ENCODE measurements around the gene TMPRSS4. TPM values are rescaled to one million over a fixed set of nuclear protein-coding genes. Genes with fewer than 3 reads are reported as not detected.

The TMPRSS4 gene
- polyA plus RNA-seq, 3 donors, result not detected

DNA sequence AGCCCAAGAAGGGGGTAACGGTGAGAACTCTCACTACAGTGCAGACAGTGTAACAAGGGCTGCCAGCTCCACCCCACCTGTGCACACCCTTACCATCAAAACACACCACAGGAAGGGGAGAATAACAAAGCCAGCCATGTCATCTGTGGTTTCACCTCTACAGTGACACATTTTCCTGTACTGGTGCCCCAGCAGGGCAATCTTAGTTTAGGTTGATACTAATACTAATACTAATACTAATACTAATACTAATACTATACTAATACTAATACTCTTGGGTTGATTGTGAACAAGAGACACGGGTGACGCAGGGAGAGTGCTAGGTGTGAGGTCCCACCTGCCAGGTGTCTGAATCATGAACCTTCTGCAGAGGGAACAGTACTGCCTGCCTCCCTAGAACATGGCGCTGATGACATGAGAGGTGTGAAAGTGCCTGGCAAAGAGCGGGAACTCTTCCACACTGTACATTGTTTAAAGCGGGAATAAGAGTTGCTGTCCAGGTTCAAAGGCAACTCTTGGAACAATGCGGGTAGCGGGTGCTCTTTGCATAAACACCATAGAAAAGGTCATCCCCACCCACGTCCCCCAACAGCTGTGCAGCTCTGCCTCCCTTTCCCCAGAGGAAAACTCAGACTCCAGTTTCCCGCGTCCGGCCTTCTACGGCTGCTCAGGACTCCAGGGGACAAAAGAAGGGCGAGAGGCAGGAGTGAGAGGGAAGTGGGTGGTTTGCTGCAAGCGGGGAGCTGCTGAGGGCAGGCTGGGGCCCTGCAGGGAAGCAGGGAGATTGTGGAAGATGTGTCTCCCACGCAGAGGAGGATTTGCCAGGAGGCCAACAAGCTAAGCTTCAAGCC lies 25.0 kb upstream of the TMPRSS4 start:
- H2AFZ ChIP-seq (ENCODE audit: insufficient read depth, low read depth, low read length, poor library complexity, severe bottlenecking), result no peak overlapping the region
- H3K36me3 ChIP-seq (replicated peaks in 1 of 2; ENCODE audit: control insufficient read depth in 1 of 2, insufficient read depth in 2 of 2, low read length in 2 of 2), result no peaks in the 10 kb centered on the region
- peaks cover 28% of the 10 kb centered on the region for H3K4me1 Mint-ChIP-seq
- no peaks in the 10 kb centered on the region for H3K9me3 ChIP-seq (replicated peaks in 1 of 2; ENCODE audit: control insufficient read depth in 1 of 2, insufficient read depth in 1 of 2, low read length in 2 of 2)
- H3K27me3 ChIP-seq (ENCODE audit: control insufficient read depth in 2 of 2, insufficient read depth in 2 of 2, low read length in 2 of 2), result no peaks in the 10 kb centered on the region
- H3K9ac ChIP-seq (ENCODE audit: insufficient read depth, low read length, poor library complexity, severe bottlenecking), result no peak overlapping the region
- H3K27ac Mint-ChIP-seq, result peak overlapping the region in 2 of 7 donors; percentile 10 to 43
- H3K4me3 Mint-ChIP-seq, result no peak overlapping the region
- peaks cover 0 to 2% (median 0%) of the 10 kb centered on the region in 7 donors for H3K9me3 Mint-ChIP-seq
- H4K20me1 ChIP-seq (ENCODE audit: insufficient read depth, low read length), result no peaks in the 10 kb centered on the region
- 51% methylated on average over 5 of the region's 16 CpGs for WGBS (ENCODE audit: insufficient coverage)
- no peak overlapping the region for H3K4me3 ChIP-seq (replicated peaks in 1 of 3; ENCODE audit: low read depth in 2 of 3, low read length in 3 of 3)
- no peak overlapping the region for H3K4me2 ChIP-seq (replicated peaks; ENCODE audit: extremely low read depth, low read length, poor library complexity, severe bottlenecking)
- H3K27ac ChIP-seq (ENCODE audit: low read depth in 1 of 2, low read length in 2 of 2), result no peak overlapping the region
- no peak for DNase-seq
- H3K79me2 ChIP-seq (ENCODE audit: insufficient read depth, low read length), result no peaks in the 10 kb centered on the region
- TF ChIP-seq, protein P1, sequence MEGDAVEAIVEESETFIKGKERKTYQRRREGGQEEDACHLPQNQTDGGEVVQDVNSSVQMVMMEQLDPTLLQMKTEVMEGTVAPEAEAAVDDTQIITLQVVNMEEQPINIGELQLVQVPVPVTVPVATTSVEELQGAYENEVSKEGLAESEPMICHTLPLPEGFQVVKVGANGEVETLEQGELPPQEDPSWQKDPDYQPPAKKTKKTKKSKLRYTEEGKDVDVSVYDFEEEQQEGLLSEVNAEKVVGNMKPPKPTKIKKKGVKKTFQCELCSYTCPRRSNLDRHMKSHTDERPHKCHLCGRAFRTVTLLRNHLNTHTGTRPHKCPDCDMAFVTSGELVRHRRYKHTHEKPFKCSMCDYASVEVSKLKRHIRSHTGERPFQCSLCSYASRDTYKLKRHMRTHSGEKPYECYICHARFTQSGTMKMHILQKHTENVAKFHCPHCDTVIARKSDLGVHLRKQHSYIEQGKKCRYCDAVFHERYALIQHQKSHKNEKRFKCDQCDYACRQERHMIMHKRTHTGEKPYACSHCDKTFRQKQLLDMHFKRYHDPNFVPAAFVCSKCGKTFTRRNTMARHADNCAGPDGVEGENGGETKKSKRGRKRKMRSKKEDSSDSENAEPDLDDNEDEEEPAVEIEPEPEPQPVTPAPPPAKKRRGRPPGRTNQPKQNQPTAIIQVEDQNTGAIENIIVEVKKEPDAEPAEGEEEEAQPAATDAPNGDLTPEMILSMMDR (IDR thresholded peaks at IDR 0.05), result no peak
- intact Hi-C loops (cut with micrococcal nuclease), result loop anchor here (2.0 to 10.0 kb wide), 6 partner anchors 40 to 233 kb away; no protein-coding TSS in a partner anchor
- peaks cover 4 to 6% (median 6%) of the 10 kb centered on the region in 3 donors for H3K27me3 Mint-ChIP-seq (ENCODE audit: low read depth in 3 of 3)
- peaks cover 13 to 15% of the 10 kb centered on the region in 2 donors for H3K4me1 ChIP-seq (ENCODE audit: control insufficient read depth in 1 of 2, insufficient read depth in 2 of 2, low read length in 2 of 2)
- no peaks in the 10 kb centered on the region for H3K36me3 Mint-ChIP-seq

GRCh38 chr11:118052581-118053206 lies 24.2 kb upstream of the TMPRSS4 start:
- H4K20me1 ChIP-seq (ENCODE audit: insufficient read depth, low read length), result no peaks in the 10 kb centered on the region
- TF ChIP-seq, protein P1 (IDR thresholded peaks at IDR 0.05), result no peak
- intact Hi-C loops (cut with micrococcal nuclease), result loop anchor here (2.0 to 10.0 kb wide), 6 partner anchors 40 to 234 kb away; no protein-coding TSS in a partner anchor
- no peaks in the 10 kb centered on the region for H3K36me3 ChIP-seq (replicated peaks in 1 of 2; ENCODE audit: control insufficient read depth in 1 of 2, insufficient read depth in 2 of 2, low read length in 2 of 2)
- WGBS (ENCODE audit: insufficient coverage), result 89% methylated on average over 13 of the region's 13 CpGs
- Mint-ChIP-seq H3K27me3 (ENCODE audit: low read depth in 3 of 3) (peaks cover 6 to 14% (median 8%) of the 10 kb centered on the region in 3 donors), H3K4me1 (peaks cover 35% of the 10 kb centered on the region), H3K36me3 (peaks cover 0 to 2% of the 10 kb centered on the region in 2 donors), H3K9me3 (peaks cover 0 to 2% (median 0%) of the 10 kb centered on the region in 7 donors), H3K27ac (peak overlapping the region in 4 of 7 donors; percentile 32 to 65 (median 64)), H3K4me3 (no peak overlapping the region)
- H3K27me3 ChIP-seq (ENCODE audit: control insufficient read depth in 2 of 2, insufficient read depth in 2 of 2, low read length in 2 of 2), result no peaks in the 10 kb centered on the region
- no peak overlapping the region for H3K4me3 ChIP-seq (replicated peaks in 1 of 3; ENCODE audit: low read depth in 2 of 3, low read length in 3 of 3)
- no peak overlapping the region for H3K4me2 ChIP-seq (replicated peaks; ENCODE audit: extremely low read depth, low read length, poor library complexity, severe bottlenecking)
- H3K27ac ChIP-seq (ENCODE audit: low read depth in 1 of 2, low read length in 2 of 2), result peak overlapping the region in 1 of 2 donors; percentile 31
- peaks cover 13 to 15% of the 10 kb centered on the region in 2 donors for H3K4me1 ChIP-seq (ENCODE audit: control insufficient read depth in 1 of 2, insufficient read depth in 2 of 2, low read length in 2 of 2)
- H3K79me2 ChIP-seq (ENCODE audit: insufficient read depth, low read length), result no peaks in the 10 kb centered on the region
- H3K9ac ChIP-seq (ENCODE audit: insufficient read depth, low read length, poor library complexity, severe bottlenecking), result no peak overlapping the region
- no peaks in the 10 kb centered on the region for H3K9me3 ChIP-seq (replicated peaks in 1 of 2; ENCODE audit: control insufficient read depth in 1 of 2, insufficient read depth in 1 of 2, low read length in 2 of 2)
- no peak for DNase-seq
- no peak overlapping the region for H2AFZ ChIP-seq (ENCODE audit: insufficient read depth, low read depth, low read length, poor library complexity, severe bottlenecking)

Data from CD14-positive monocyte (primary cell).